ENCODE data around the gene STX11. TPM values are rescaled to one million over a fixed set of nuclear protein-coding genes. Genes with fewer than 3 reads are reported as not detected.

Gene STX11
- total and polyA plus RNA-seq, 10 of the 15 experiments (the other 5 are each of a cell fraction or from before 2014, with no cell fraction given) = 0.66 to 38.1 (median 19.8) TPM

GRCh38 chr6:144179828-144180227 is 29.5 kb downstream of the STX11 start (continued):
- TF ChIP-seq, protein P1, sequence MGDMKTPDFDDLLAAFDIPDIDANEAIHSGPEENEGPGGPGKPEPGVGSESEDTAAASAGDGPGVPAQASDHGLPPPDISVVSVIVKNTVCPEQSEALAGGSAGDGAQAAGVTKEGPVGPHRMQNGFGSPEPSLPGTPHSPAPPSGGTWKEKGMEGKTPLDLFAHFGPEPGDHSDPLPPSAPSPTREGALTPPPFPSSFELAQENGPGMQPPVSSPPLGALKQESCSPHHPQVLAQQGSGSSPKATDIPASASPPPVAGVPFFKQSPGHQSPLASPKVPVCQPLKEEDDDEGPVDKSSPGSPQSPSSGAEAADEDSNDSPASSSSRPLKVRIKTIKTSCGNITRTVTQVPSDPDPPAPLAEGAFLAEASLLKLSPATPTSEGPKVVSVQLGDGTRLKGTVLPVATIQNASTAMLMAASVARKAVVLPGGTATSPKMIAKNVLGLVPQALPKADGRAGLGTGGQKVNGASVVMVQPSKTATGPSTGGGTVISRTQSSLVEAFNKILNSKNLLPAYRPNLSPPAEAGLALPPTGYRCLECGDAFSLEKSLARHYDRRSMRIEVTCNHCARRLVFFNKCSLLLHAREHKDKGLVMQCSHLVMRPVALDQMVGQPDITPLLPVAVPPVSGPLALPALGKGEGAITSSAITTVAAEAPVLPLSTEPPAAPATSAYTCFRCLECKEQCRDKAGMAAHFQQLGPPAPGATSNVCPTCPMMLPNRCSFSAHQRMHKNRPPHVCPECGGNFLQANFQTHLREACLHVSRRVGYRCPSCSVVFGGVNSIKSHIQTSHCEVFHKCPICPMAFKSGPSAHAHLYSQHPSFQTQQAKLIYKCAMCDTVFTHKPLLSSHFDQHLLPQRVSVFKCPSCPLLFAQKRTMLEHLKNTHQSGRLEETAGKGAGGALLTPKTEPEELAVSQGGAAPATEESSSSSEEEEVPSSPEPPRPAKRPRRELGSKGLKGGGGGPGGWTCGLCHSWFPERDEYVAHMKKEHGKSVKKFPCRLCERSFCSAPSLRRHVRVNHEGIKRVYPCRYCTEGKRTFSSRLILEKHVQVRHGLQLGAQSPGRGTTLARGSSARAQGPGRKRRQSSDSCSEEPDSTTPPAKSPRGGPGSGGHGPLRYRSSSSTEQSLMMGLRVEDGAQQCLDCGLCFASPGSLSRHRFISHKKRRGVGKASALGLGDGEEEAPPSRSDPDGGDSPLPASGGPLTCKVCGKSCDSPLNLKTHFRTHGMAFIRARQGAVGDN (IDR thresholded peaks at IDR 0.05) = no peak
- TF ChIP-seq TBL1XR1 (IDR thresholded peaks at IDR 0.05; ENCODE audit: low read depth, low read length) (no peak), MYB (IDR thresholded peaks at IDR 0.05; ENCODE audit: borderline replicate concordance, low read depth, low read length) (no peak), ZNF622 (IDR thresholded peaks at IDR 0.05) (no peak), IRF5 (IDR thresholded peaks at IDR 0.05; ENCODE audit: borderline replicate concordance) (no peak), RB1 (IDR thresholded peaks at IDR 0.05; ENCODE audit: borderline replicate concordance) (no peak), FOXK2 (IDR thresholded peaks at IDR 0.05) (no peak), NR2C1 (IDR thresholded peaks at IDR 0.05) (no peak), ATF7 (IDR thresholded peaks at IDR 0.05; ENCODE audit: low read depth) (no peak), MXI1 (IDR thresholded peaks at IDR 0.05; ENCODE audit: low read depth, low read length) (no peak), ESRRA (IDR thresholded peaks at IDR 0.05; ENCODE audit: low read length) (no peak)
- TF ChIP-seq, protein P2, sequence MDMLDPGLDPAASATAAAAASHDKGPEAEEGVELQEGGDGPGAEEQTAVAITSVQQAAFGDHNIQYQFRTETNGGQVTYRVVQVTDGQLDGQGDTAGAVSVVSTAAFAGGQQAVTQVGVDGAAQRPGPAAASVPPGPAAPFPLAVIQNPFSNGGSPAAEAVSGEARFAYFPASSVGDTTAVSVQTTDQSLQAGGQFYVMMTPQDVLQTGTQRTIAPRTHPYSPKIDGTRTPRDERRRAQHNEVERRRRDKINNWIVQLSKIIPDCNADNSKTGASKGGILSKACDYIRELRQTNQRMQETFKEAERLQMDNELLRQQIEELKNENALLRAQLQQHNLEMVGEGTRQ (IDR thresholded peaks at IDR 0.05; ENCODE audit: borderline replicate concordance, low read depth, low read length) = no peak
- TF ChIP-seq, protein P3, sequence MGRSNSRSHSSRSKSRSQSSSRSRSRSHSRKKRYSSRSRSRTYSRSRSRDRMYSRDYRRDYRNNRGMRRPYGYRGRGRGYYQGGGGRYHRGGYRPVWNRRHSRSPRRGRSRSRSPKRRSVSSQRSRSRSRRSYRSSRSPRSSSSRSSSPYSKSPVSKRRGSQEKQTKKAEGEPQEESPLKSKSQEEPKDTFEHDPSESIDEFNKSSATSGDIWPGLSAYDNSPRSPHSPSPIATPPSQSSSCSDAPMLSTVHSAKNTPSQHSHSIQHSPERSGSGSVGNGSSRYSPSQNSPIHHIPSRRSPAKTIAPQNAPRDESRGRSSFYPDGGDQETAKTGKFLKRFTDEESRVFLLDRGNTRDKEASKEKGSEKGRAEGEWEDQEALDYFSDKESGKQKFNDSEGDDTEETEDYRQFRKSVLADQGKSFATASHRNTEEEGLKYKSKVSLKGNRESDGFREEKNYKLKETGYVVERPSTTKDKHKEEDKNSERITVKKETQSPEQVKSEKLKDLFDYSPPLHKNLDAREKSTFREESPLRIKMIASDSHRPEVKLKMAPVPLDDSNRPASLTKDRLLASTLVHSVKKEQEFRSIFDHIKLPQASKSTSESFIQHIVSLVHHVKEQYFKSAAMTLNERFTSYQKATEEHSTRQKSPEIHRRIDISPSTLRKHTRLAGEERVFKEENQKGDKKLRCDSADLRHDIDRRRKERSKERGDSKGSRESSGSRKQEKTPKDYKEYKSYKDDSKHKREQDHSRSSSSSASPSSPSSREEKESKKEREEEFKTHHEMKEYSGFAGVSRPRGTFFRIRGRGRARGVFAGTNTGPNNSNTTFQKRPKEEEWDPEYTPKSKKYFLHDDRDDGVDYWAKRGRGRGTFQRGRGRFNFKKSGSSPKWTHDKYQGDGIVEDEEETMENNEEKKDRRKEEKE (IDR thresholded peaks at IDR 0.05) = no peak

Data from GM12878 (cell line).